ENCODE data around the gene GSX1. TPM values are rescaled to one million over a fixed set of nuclear protein-coding genes. Genes with fewer than 3 reads are reported as not detected.

Gene GSX1
- total RNA-seq, 1 donor from 2014 or later: not detected

GRCh38 chr13:27775943-27776342, 16.3 kb upstream of the GSX1 start:
- TF ChIP-seq POLR2A (IDR thresholded peaks at IDR 0.05): no peak
- no peak for TF ChIP-seq POLR2AphosphoS5 (IDR thresholded peaks at IDR 0.05; ENCODE audit: insufficient read depth in 1 of 2, low read depth in 1 of 2)
- TF ChIP-seq, protein P1, sequence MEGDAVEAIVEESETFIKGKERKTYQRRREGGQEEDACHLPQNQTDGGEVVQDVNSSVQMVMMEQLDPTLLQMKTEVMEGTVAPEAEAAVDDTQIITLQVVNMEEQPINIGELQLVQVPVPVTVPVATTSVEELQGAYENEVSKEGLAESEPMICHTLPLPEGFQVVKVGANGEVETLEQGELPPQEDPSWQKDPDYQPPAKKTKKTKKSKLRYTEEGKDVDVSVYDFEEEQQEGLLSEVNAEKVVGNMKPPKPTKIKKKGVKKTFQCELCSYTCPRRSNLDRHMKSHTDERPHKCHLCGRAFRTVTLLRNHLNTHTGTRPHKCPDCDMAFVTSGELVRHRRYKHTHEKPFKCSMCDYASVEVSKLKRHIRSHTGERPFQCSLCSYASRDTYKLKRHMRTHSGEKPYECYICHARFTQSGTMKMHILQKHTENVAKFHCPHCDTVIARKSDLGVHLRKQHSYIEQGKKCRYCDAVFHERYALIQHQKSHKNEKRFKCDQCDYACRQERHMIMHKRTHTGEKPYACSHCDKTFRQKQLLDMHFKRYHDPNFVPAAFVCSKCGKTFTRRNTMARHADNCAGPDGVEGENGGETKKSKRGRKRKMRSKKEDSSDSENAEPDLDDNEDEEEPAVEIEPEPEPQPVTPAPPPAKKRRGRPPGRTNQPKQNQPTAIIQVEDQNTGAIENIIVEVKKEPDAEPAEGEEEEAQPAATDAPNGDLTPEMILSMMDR (IDR thresholded peaks at IDR 0.05): no peak

DNA sequence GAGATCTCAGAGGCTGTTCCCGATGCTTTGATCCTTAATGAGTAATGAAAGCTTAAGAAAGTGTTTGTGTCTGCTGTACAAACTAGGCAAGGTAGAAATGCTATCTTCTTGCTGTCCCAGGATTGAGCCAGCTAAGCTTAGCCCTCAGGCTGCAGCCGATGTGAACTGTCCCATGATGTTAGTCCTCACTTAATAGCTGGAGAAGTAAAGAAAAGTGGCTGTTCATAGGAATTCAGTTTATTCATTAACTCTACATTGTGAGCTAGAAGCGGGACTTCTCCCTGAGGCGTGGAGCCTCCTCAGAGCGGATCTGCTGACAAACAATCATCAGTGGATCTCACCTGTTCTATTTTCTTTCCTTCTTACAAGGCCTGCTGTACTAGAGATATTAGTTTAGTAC, 10.1 kb upstream of the GSX1 start:
- H3K27me3 ChIP-seq: no peaks in the 10 kb centered on the region
- intact Hi-C loops (cut with DNase I): no loop called here
- TF ChIP-seq POLR2A (IDR thresholded peaks at IDR 0.05): no peak
- TF ChIP-seq POLR2AphosphoS5 (IDR thresholded peaks at IDR 0.05; ENCODE audit: insufficient read depth in 1 of 2, low read depth in 1 of 2): no peak
- TF ChIP-seq, protein P1 (IDR thresholded peaks at IDR 0.05): no peak
- no peaks in the 10 kb centered on the region for H3K36me3 ChIP-seq
- H3K4me1 ChIP-seq: no peaks in the 10 kb centered on the region
- H3K4me3 ChIP-seq: no peak overlapping the region
- no peak for DNase-seq (ENCODE audit: extremely low spot score in 2 of 2)
- H3K9me3 ChIP-seq: no peaks in the 10 kb centered on the region
- H3K27ac ChIP-seq: no peak overlapping the region

More at GRCh38 chr13:27775943-27776342, 16.3 kb upstream of the GSX1 start:
- Histone ChIP-seq H3K36me3 (no peaks in the 10 kb centered on the region), H3K27ac (no peak overlapping the region), H3K4me3 (no peak overlapping the region), H3K27me3 (no peaks in the 10 kb centered on the region), H3K9me3 (no peaks in the 10 kb centered on the region), H3K4me1 (no peaks in the 10 kb centered on the region)
- intact Hi-C loops (cut with DNase I): no loop called here
- no peak for DNase-seq (ENCODE audit: extremely low spot score in 2 of 2)

DNA sequence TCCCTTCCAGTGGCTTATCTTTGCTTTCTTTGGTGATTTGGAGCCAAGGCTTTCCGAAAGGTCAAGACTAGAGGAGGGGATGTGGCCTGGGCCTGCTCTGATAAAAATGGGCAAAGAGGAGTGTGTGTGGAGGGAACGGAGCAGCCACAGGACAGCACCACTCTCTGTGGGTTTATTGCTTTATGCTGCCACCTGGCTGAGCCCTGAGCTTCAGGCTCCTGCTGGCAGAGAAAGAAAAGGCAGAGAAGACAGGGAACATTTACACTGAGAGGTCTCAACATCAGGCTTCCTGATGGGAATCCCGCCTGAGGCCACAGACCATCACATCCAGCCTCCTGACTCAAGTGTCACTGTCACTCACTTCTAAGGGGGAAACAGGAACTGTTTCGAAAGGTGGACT, 9.2 kb upstream of the GSX1 start:
- H3K36me3 ChIP-seq: no peaks in the 10 kb centered on the region
- no peak for DNase-seq (ENCODE audit: extremely low spot score in 2 of 2)
- TF ChIP-seq, protein P1 (IDR thresholded peaks at IDR 0.05): no peak
- TF ChIP-seq POLR2A (IDR thresholded peaks at IDR 0.05): no peak
- TF ChIP-seq POLR2AphosphoS5 (IDR thresholded peaks at IDR 0.05; ENCODE audit: insufficient read depth in 1 of 2, low read depth in 1 of 2): no peak

DNA sequence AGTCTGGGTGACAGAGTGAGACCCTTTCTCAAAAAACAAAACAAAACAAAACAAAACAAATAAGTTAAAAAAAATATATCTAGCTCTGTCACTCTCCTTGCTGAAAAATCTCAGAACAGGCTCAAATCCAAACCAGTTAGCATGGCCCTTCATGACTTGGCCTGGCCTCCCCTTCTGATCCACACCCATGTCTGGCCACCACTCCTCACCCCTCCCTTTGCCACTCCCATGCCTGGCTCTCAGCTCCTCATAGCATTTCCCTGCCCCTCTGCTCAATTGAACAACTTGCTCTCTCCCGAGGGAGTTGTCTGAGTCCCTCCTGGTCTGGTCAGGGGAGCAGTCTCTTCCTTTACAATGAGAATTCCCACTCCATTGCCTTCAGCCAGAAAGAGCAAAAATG, 4.0 kb upstream of the GSX1 start:
- DNase-seq (ENCODE audit: extremely low spot score in 2 of 2): no peak
- Histone ChIP-seq H3K27me3 (peaks cover 26% of the 10 kb centered on the region), H3K9me3 (no peaks in the 10 kb centered on the region), H3K4me1 (peaks cover 35% of the 10 kb centered on the region), H3K36me3 (no peaks in the 10 kb centered on the region), H3K4me3 (no peak overlapping the region), H3K27ac (no peak overlapping the region)
- intact Hi-C loops (cut with DNase I): no loop called here
- TF ChIP-seq, protein P1 (IDR thresholded peaks at IDR 0.05): no peak
- no peak for TF ChIP-seq POLR2A (IDR thresholded peaks at IDR 0.05)
- no peak for TF ChIP-seq POLR2AphosphoS5 (IDR thresholded peaks at IDR 0.05; ENCODE audit: insufficient read depth in 1 of 2, low read depth in 1 of 2)

More for the DNA sequence above, 9.2 kb upstream of the GSX1 start:
- no peaks in the 10 kb centered on the region for H3K4me1 ChIP-seq
- no peak overlapping the region for H3K4me3 ChIP-seq
- H3K27ac ChIP-seq: no peak overlapping the region
- no peaks in the 10 kb centered on the region for H3K27me3 ChIP-seq
- no peaks in the 10 kb centered on the region for H3K9me3 ChIP-seq
- intact Hi-C loops (cut with DNase I): no loop called here

- no peak for DNase-seq (ENCODE audit: extremely low spot score in 2 of 2)
- H3K27ac ChIP-seq: no peak overlapping the region
- no peaks in the 10 kb centered on the region for H3K9me3 ChIP-seq
- peaks cover 35% of the 10 kb centered on the region for H3K4me1 ChIP-seq
- intact Hi-C loops (cut with DNase I): no loop called here
- H3K27me3 ChIP-seq: peaks cover 26% of the 10 kb centered on the region
- TF ChIP-seq POLR2AphosphoS5 (IDR thresholded peaks at IDR 0.05; ENCODE audit: insufficient read depth in 1 of 2, low read depth in 1 of 2) (no peak), POLR2A (IDR thresholded peaks at IDR 0.05) (no peak)
- TF ChIP-seq, protein P1 (IDR thresholded peaks at IDR 0.05): no peak
- H3K4me3 ChIP-seq: no peak overlapping the region
- no peaks in the 10 kb centered on the region for H3K36me3 ChIP-seq
Observed at GRCh38 chr13:27789153-27789494, 3.2 kb upstream of the GSX1 start.
